GM12865 (cell line): Measurements from ENCODE around the gene SAA1.
A peak's percentile ranks its signal among the peaks of the same experiment; 100 is the strongest.

ENCODE experiments used
- DNase-seq: peaks from one replicate; pipeline ENCODE4 v3.0.0; 2010; ENCODE audit warnings: low read depth
- H3K4me3 ChIP-seq: 2 replicates; pipeline ENCODE4 v1.5.1; 2011; ENCODE audit warnings: mild to moderate bottlenecking, low read depth, low read length, control low read depth
- CTCF ChIP-seq: IDR thresholded peaks from 2 replicates; pipeline ENCODE4 v1.5.1; 2011; ENCODE audit warnings: low read length, control low read depth, low read depth, inconsistent platforms; ENCODE audit not compliant: insufficient read depth; ENCODE audit errors: missing control alignments

SAA1 gene

GRCh38 chr11:18310800-18311340 is 44.8 kb downstream of the SAA1 start:
- TF ChIP-seq CTCF: no peak
- peak; percentile 16 for DNase-seq
- H3K4me3 ChIP-seq: no peak overlapping the region

GRCh38 chr11:18312012-18312411 is 45.9 kb downstream of the SAA1 start:
- TF ChIP-seq CTCF: no peak
- no peak overlapping the region for H3K4me3 ChIP-seq
- no peak for DNase-seq

- TF ChIP-seq CTCF: no peak
- no peak for DNase-seq
- no peak overlapping the region for H3K4me3 ChIP-seq
These were observed 46.8 kb downstream of the SAA1 start for GRCh38 chr11:18312663-18313420.

GRCh38 chr11:18313965-18314763 is 48.1 kb downstream of the SAA1 start:
- H3K4me3 ChIP-seq: no peak overlapping the region
- no peak for TF ChIP-seq CTCF
- no peak for DNase-seq

GRCh38 chr11:18314784-18315523 is 48.9 kb downstream of the SAA1 start:
- no peak for DNase-seq
- no peak for TF ChIP-seq CTCF
- no peak overlapping the region for H3K4me3 ChIP-seq

GRCh38 chr11:18315893-18316292 is 49.8 kb downstream of the SAA1 start:
- no peak for TF ChIP-seq CTCF
- no peak for DNase-seq
- H3K4me3 ChIP-seq: no peak overlapping the region
